HEK293T (cell line): ENCODE results near the gene COL1A1.

ENCODE experiments used
- ARNT ChIP-seq: fragments of 450-650 bp; IDR thresholded peaks from 2 replicates; pipeline ENCODE4 v1.6.1; 2017; ENCODE audit warnings: mild to moderate bottlenecking
- BHLHE40 ChIP-seq: fragments of 450-650 bp; IDR thresholded peaks from 2 replicates; pipeline ENCODE4 v1.6.1; 2016; ENCODE audit warnings: mild to moderate bottlenecking, moderate library complexity, borderline replicate concordance
- CTBP1 ChIP-seq: fragments of 450-650 bp; IDR thresholded peaks from 2 replicates; pipeline ENCODE4 v1.6.1; 2016; ENCODE audit warnings: borderline replicate concordance
- ELF4 ChIP-seq: fragments of 450-650 bp; IDR thresholded peaks from 2 replicates; pipeline ENCODE4 v1.6.1; 2017; ENCODE audit warnings: antibody characterized with exemption
- FOXA1 ChIP-seq: fragments of 450-650 bp; IDR thresholded peaks from 2 replicates; pipeline ENCODE4 v1.6.1; 2016; ENCODE audit warnings: mild to moderate bottlenecking
- SP1 ChIP-seq: fragments of 450-650 bp; IDR thresholded peaks from 2 replicates; pipeline ENCODE4 v1.6.1; 2017
- SUZ12 ChIP-seq: fragments of 450-650 bp; IDR thresholded peaks from 2 replicates; pipeline ENCODE4 v1.6.1; 2016; ENCODE audit warnings: mild to moderate bottlenecking
- ZNF384 ChIP-seq: fragments of 450-650 bp; IDR thresholded peaks from 2 replicates; pipeline ENCODE4 v1.6.1; 2016

GRCh38 chr17:50206604-50207293 lies 5.3 kb upstream of the COL1A1 start:
- TF ChIP-seq ARNT (no peak), FOXA1 (no peak), CTBP1 (no peak), ZNF384 (no peak), BHLHE40 (no peak), SUZ12 (no peak), ELF4 (no peak), SP1 (no peak)
